ENCODE data around the gene ADRB1. TPM values are rescaled to one million over a fixed set of nuclear protein-coding genes. Genes with fewer than 3 reads are reported as not detected.

The ADRB1 gene
- total RNA-seq, 4 donors from 2014 or later, result 1.8 to 9.1 (median 6.8) TPM

GRCh38 chr10:114081911-114082583 is 38.4 kb downstream of the ADRB1 start:
- H3K4me1 ChIP-seq, result no peaks in the 10 kb centered on the region
- ATAC-seq, result no peak
- no peaks in the 10 kb centered on the region for H3K27me3 ChIP-seq
- no peak overlapping the region for H3K27ac ChIP-seq
- no peaks in the 10 kb centered on the region for H3K36me3 ChIP-seq
- 66 to 86% methylated on average over 4 to 8 of the region's 8 CpGs for WGBS, 2 donors (ENCODE audit: low coverage in 1 of 2)
- no peak overlapping the region for H3K4me3 ChIP-seq
- TF ChIP-seq EP300 (IDR thresholded peaks at IDR 0.05) (no peak), POLR2AphosphoS5 (IDR thresholded peaks at IDR 0.05) (no peak), POLR2A (IDR thresholded peaks at IDR 0.05) (no peak)
- TF ChIP-seq, protein P1, sequence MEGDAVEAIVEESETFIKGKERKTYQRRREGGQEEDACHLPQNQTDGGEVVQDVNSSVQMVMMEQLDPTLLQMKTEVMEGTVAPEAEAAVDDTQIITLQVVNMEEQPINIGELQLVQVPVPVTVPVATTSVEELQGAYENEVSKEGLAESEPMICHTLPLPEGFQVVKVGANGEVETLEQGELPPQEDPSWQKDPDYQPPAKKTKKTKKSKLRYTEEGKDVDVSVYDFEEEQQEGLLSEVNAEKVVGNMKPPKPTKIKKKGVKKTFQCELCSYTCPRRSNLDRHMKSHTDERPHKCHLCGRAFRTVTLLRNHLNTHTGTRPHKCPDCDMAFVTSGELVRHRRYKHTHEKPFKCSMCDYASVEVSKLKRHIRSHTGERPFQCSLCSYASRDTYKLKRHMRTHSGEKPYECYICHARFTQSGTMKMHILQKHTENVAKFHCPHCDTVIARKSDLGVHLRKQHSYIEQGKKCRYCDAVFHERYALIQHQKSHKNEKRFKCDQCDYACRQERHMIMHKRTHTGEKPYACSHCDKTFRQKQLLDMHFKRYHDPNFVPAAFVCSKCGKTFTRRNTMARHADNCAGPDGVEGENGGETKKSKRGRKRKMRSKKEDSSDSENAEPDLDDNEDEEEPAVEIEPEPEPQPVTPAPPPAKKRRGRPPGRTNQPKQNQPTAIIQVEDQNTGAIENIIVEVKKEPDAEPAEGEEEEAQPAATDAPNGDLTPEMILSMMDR (IDR thresholded peaks at IDR 0.05), result no peak
- H3K9me3 ChIP-seq, result no peaks in the 10 kb centered on the region

- no peaks in the 10 kb centered on the region for H3K36me3 ChIP-seq
- no peaks in the 10 kb centered on the region for H3K27me3 ChIP-seq
- no peak overlapping the region for H3K27ac ChIP-seq
- ATAC-seq, result no peak
- H3K9me3 ChIP-seq, result no peaks in the 10 kb centered on the region
- H3K4me3 ChIP-seq, result no peak overlapping the region
- no peaks in the 10 kb centered on the region for H3K4me1 ChIP-seq
- 71 to 100% methylated on average over 2 to 3 of the region's 5 CpGs for WGBS, 2 donors (ENCODE audit: low coverage in 1 of 2)
- TF ChIP-seq, protein P1 (IDR thresholded peaks at IDR 0.05), result no peak
- TF ChIP-seq EP300 (IDR thresholded peaks at IDR 0.05), result no peak
- TF ChIP-seq POLR2A (IDR thresholded peaks at IDR 0.05), result no peak
- no peak for TF ChIP-seq POLR2AphosphoS5 (IDR thresholded peaks at IDR 0.05)
Observed at GRCh38 chr10:114083040-114083439, 39.4 kb downstream of the ADRB1 start.

- ATAC-seq, result no peak
- WGBS, 2 donors (ENCODE audit: low coverage in 1 of 2), result 88 to 95% methylated on average over 1 to 2 of the region's 4 CpGs
- no peak overlapping the region for H3K4me3 ChIP-seq
- no peaks in the 10 kb centered on the region for H3K9me3 ChIP-seq
- H3K4me1 ChIP-seq, result no peaks in the 10 kb centered on the region
- H3K36me3 ChIP-seq, result no peaks in the 10 kb centered on the region
- no peak overlapping the region for H3K27ac ChIP-seq
- no peak for TF ChIP-seq EP300 (IDR thresholded peaks at IDR 0.05)
- no peak for TF ChIP-seq POLR2AphosphoS5 (IDR thresholded peaks at IDR 0.05)
- no peak for TF ChIP-seq POLR2A (IDR thresholded peaks at IDR 0.05)
- TF ChIP-seq, protein P1 (IDR thresholded peaks at IDR 0.05), result no peak
- no peaks in the 10 kb centered on the region for H3K27me3 ChIP-seq
Observed at GRCh38 chr10:114084215-114084614, 40.5 kb downstream of the ADRB1 start.

DNA sequence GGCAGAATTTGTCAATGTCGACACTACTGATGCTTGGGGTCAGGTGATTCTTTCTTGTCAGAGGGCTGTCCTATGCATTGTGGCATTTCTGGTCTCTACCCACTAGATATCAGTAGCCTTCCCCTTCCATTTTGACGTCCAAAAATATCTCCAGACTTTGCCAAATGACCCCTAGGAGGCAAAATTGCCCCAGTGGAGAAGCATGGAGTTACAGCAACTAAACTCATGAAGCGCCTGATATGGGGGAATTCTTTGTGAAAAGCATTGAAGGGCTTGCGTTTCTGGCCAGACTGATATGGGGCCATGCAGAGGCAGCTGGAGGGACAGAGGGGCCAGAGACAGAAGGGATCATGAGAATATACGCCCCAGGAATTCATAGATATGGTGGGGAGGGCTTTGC is 43.6 kb downstream of the ADRB1 start:
- Histone ChIP-seq H3K36me3 (no peaks in the 10 kb centered on the region), H3K4me3 (no peak overlapping the region), H3K4me1 (no peaks in the 10 kb centered on the region), H3K27me3 (no peaks in the 10 kb centered on the region), H3K9me3 (no peaks in the 10 kb centered on the region), H3K27ac (no peak overlapping the region)
- 88 to 89% methylated on average over 3 of the region's 5 CpGs for WGBS, 2 donors (ENCODE audit: low coverage in 1 of 2)
- TF ChIP-seq, protein P1 (IDR thresholded peaks at IDR 0.05), result no peak
- no peak for TF ChIP-seq POLR2AphosphoS5 (IDR thresholded peaks at IDR 0.05)
- TF ChIP-seq POLR2A (IDR thresholded peaks at IDR 0.05), result no peak
- TF ChIP-seq EP300 (IDR thresholded peaks at IDR 0.05), result no peak
- no peak for ATAC-seq

DNA sequence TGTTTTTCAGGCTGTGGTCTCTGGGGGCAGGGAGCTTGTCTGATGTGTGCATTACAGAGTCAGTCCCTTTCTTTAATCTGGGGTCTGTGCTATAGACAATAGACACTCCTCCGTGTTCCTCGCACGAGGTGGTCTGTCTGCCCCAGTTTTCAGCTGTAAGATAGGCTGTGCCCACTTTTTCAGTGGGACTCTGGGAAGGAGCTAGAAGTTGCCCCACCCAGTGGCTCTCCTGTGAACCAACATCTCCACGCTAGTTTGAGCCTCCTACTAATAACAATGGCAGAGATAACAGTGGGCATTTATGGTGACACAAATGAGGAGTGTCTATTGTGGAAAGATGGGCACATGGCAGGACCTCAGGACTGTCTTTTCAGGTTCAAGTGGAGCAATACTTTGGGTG is 44.0 kb downstream of the ADRB1 start:
- no peak overlapping the region for H3K4me3 ChIP-seq
- no peak for ATAC-seq
- WGBS, 2 donors (ENCODE audit: low coverage in 1 of 2), result 83% methylated on average over 4 of the region's 4 CpGs; no CpG with 5 or more reads in 1 of the 2 donors
- no peaks in the 10 kb centered on the region for H3K9me3 ChIP-seq
- H3K4me1 ChIP-seq, result no peaks in the 10 kb centered on the region
- H3K36me3 ChIP-seq, result no peaks in the 10 kb centered on the region
- no peak overlapping the region for H3K27ac ChIP-seq
- TF ChIP-seq POLR2AphosphoS5 (IDR thresholded peaks at IDR 0.05), result no peak
- no peak for TF ChIP-seq POLR2A (IDR thresholded peaks at IDR 0.05)
- TF ChIP-seq, protein P1 (IDR thresholded peaks at IDR 0.05), result no peak
- no peak for TF ChIP-seq EP300 (IDR thresholded peaks at IDR 0.05)
- no peaks in the 10 kb centered on the region for H3K27me3 ChIP-seq

Measured in gastroesophageal sphincter (tissue), 4 donors.